Esophagus muscularis mucosa (tissue), 4 donors: ENCODE results near the gene ATP8B1. TPM values are rescaled to one million over a fixed set of nuclear protein-coding genes. Genes with fewer than 3 reads are reported as not detected.
"Not testable (repeated sequence)": the region's sequence is repeated elsewhere in the genome, so short reads cannot be mapped to it uniquely, and the experiment has no call there.

ENCODE experiments used
- DNase-seq: peaks from one replicate; pipeline ENCODE4 v3.0.0-alpha.2; 2017; ENCODE audit errors: extremely low spot score
- H3K27ac ChIP-seq, 4 donors: fragments of 200-600 bp; sonication (generic); replicated peaks in 1 of 4; 1 replicate in 3 of 4; 2 replicates in 1 of 4; pipeline ENCODE4 v1.5.1; 2016 to 2019; ENCODE audit warnings: mild to moderate bottlenecking in 1 of 4
- H3K27me3 ChIP-seq, 4 donors: fragments of 200-600 bp; sonication (generic); one replicate each; pipeline versions ENCODE4 v1.5.1 to v1.6.0; 2016 to 2019
- H3K36me3 ChIP-seq, 4 donors: fragments of 200-600 bp; sonication (generic); one replicate each; pipeline ENCODE4 v1.5.1; 2016 to 2019
- H3K4me1 ChIP-seq, 4 donors: fragments of 200-600 bp; sonication (generic); one replicate each; pipeline ENCODE4 v1.5.1; 2016 to 2019
- H3K4me3 ChIP-seq, 4 donors: fragments of 200-600 bp; sonication (generic); 1 replicate in 2 of 4; 2 replicates in 2 of 4; pipeline ENCODE4 v1.5.1; 2016 to 2019; ENCODE audit warnings: mild to moderate bottlenecking in 4 of 4, moderate library complexity in 1 of 4
- H3K9me3 ChIP-seq, 4 donors: fragments of 200-600 bp; sonication (generic); 1 replicate in 3 of 4; 2 replicates in 1 of 4; pipeline ENCODE4 v1.5.1; 2016 to 2019
- CTCF ChIP-seq, 3 experiments: fragments of 200-600 bp in 2 of 3; fragments of 450-650 bp in 1 of 3; sonication (generic) in 2 of 3; IDR thresholded peaks; one replicate each; pipeline ENCODE4 v1.5.1; 2017 to 2019; ENCODE audit warnings: antibody characterized with exemption in 3 of 3, mild to moderate bottlenecking in 2 of 3, moderate library complexity in 1 of 3
- EP300 ChIP-seq: sonication (generic); formaldehyde crosslinking; IDR thresholded peaks from one replicate; pipeline ENCODE4 v1.6.1; 2017; ENCODE audit warnings: antibody characterized with exemption
- POLR2A ChIP-seq: fragments of 450-650 bp; IDR thresholded peaks from one replicate; pipeline ENCODE4 v1.6.1; 2017; ENCODE audit warnings: antibody characterized with exemption, moderate library complexity, mild to moderate bottlenecking, low read depth
- POLR2AphosphoS5 ChIP-seq, 2 donors: sonication (generic); formaldehyde crosslinking; IDR thresholded peaks; one replicate each; pipeline ENCODE4 v1.6.1; 2017; ENCODE audit warnings: antibody characterized with exemption in 2 of 2
- WGBS: methylation state at CpG from one replicate; pipeline ENCODE4 v1.1.5; 2018; 5-methylcytosine and 5-hydroxymethylcytosine counted together
- intact Hi-C: fragments of 100-400 bp; cut with DNase I; formaldehyde crosslinking; loops from one replicate; pipeline ENCODE4 v1.15.1; 2023
- total RNA-seq, 4 donors: library from RNA; depleted of rRNA; stranded (reverse); fragments of >200 nt; gene quantifications; one replicate each; pipeline versions ENCODE4 v1.1.0 to v1.2.1, GENCODE V29; 2016

ATP8B1 gene
- total RNA-seq, 4 donors from 2014 or later: 18.3 to 21.9 (median 19.6) TPM

GRCh38 chr18:57728941-57729511, 74.1 kb downstream of the ATP8B1 start:
- WGBS: 53% methylated on average over 11 of the region's 11 CpGs

GRCh38 chr18:57727952-57728807, 74.9 kb downstream of the ATP8B1 start:
- peaks cover 5 to 14% (median 13%) of the 10 kb centered on the region in 4 donors for H3K4me1 ChIP-seq
- intact Hi-C loops: no loop called here
- peak overlapping the region; percentile 34 to 44 (median 40) for H3K27ac ChIP-seq

More at GRCh38 chr18:57728941-57729511, 74.1 kb downstream of the ATP8B1 start:
- peaks cover 5 to 14% (median 13%) of the 10 kb centered on the region in 4 donors for H3K4me1 ChIP-seq
- TF ChIP-seq EP300 (no peak), POLR2AphosphoS5 (IDR thresholded peaks at IDR 0.05) (no peak), POLR2A (no peak), CTCF (IDR thresholded peaks at IDR 0.05) (no peak)
- H3K9me3 ChIP-seq: no peaks in the 10 kb centered on the region
- no peak overlapping the region for H3K4me3 ChIP-seq
- intact Hi-C loops: no loop called here
- no peaks in the 10 kb centered on the region for H3K27me3 ChIP-seq
- H3K36me3 ChIP-seq: peaks cover 0 to 31% (median 11%) of the 10 kb centered on the region in 4 donors
- H3K27ac ChIP-seq: peak overlapping the region in 1 of 4 donors; percentile 26
- no peak for DNase-seq

GRCh38 chr18:57719211-57719935, 83.7 kb downstream of the ATP8B1 start:
- H3K9me3 ChIP-seq, H3K27me3 ChIP-seq, H3K4me1 ChIP-seq, H3K36me3 ChIP-seq, intact Hi-C loops, H3K4me3 ChIP-seq, DNase-seq, H3K27ac ChIP-seq: not testable (repeated sequence)
- WGBS: 94% methylated on average over 30 of the region's 31 CpGs

More at GRCh38 chr18:57727952-57728807, 74.9 kb downstream of the ATP8B1 start:
- Histone ChIP-seq H3K4me3 (no peak overlapping the region), H3K27me3 (no peaks in the 10 kb centered on the region), H3K9me3 (no peaks in the 10 kb centered on the region), H3K36me3 (peaks cover 0 to 31% (median 11%) of the 10 kb centered on the region in 4 donors)
- TF ChIP-seq POLR2AphosphoS5 (IDR thresholded peaks at IDR 0.05) (peak in 1 of 2 donors; percentile 11), POLR2A (no peak), CTCF (IDR thresholded peaks at IDR 0.05) (no peak), EP300 (no peak)
- DNase-seq: no peak
- 51% methylated on average over 6 of the region's 6 CpGs for WGBS

GRCh38 chr18:57716549-57716948, 86.6 kb downstream of the ATP8B1 start:
- intact Hi-C loops: no loop called here
- Histone ChIP-seq H3K4me3 (no peak overlapping the region), H3K27me3 (no peaks in the 10 kb centered on the region), H3K4me1 (peaks cover 12 to 28% (median 20%) of the 10 kb centered on the region in 4 donors), H3K9me3 (no peaks in the 10 kb centered on the region), H3K36me3 (no peaks in the 10 kb centered on the region), H3K27ac (no peak overlapping the region)
- no peak for DNase-seq
- WGBS: 93% methylated on average over 3 of the region's 3 CpGs
- TF ChIP-seq CTCF (IDR thresholded peaks at IDR 0.05) (no peak), POLR2AphosphoS5 (IDR thresholded peaks at IDR 0.05) (no peak), EP300 (no peak), POLR2A (no peak)

- Histone ChIP-seq H3K4me1 (peaks cover 12 to 35% (median 28%) of the 10 kb centered on the region in 4 donors), H3K9me3 (no peaks in the 10 kb centered on the region), H3K27ac (no peak overlapping the region), H3K36me3 (no peaks in the 10 kb centered on the region), H3K27me3 (no peaks in the 10 kb centered on the region), H3K4me3 (no peak overlapping the region)
- intact Hi-C loops: no loop called here
- no peak for DNase-seq
- 48% methylated on average over 1 of the region's 1 CpG for whole genome bisulfite sequencing
- TF ChIP-seq POLR2A (no peak), CTCF (IDR thresholded peaks at IDR 0.05) (no peak), POLR2AphosphoS5 (IDR thresholded peaks at IDR 0.05) (no peak), EP300 (no peak)
Observed at GRCh38 chr18:57715671-57716070, 87.4 kb downstream of the ATP8B1 start.
